Activated CD4-positive, alpha-beta T cell treated with anti-CD3 and anti-CD28 coated beads, Interleukin-2, Interleukin-6, amounts not matched to agents 100 ng/mL and 50 ng/mL, durations not matched to agents 16 hours and 8 hours (primary cell): ENCODE data around the gene GABBR2.

Source experiments
- DNase-seq: peaks from one replicate; pipeline ENCODE4 v3.0.0-alpha.2; 2020

The GABBR2 gene

GRCh38 chr9:98241357-98242300, 467.1 kb downstream of the GABBR2 start:
- no peak for DNase-seq

- DNase-seq: no peak
Measured at GRCh38 chr9:98240475-98240874, 468.3 kb downstream of the GABBR2 start.
